Colonic mucosa (tissue), 4 donors: ENCODE measurements around the gene NDUFC2. TPM values are rescaled to one million over a fixed set of nuclear protein-coding genes. Genes with fewer than 3 reads are reported as not detected.

ENCODE experiments used
- DNase-seq: peaks from one replicate; pipeline ENCODE4 v3.0.0-alpha.2; 2020
- H3K27ac ChIP-seq: fragments of 200-600 bp; one replicate; pipeline ENCODE4 v1.8.0; 2021
- H3K27me3 ChIP-seq: fragments of 200-600 bp; one replicate; pipeline ENCODE4 v1.8.0; 2021
- H3K36me3 ChIP-seq: fragments of 200-600 bp; one replicate; pipeline ENCODE4 v1.8.0; 2021
- H3K4me1 ChIP-seq: fragments of 200-600 bp; one replicate; pipeline ENCODE4 v1.8.0; 2021; ENCODE audit warnings: mild to moderate bottlenecking
- H3K4me3 ChIP-seq: fragments of 200-600 bp; one replicate; pipeline ENCODE4 v1.8.0; 2021
- H3K9ac ChIP-seq, 2 donors: one replicate each; pipeline ENCODE4 v1.7.0; 2013; ENCODE audit warnings: control low read depth in 2 of 2, low read depth in 2 of 2, low read length in 2 of 2
- H3K9me3 ChIP-seq: fragments of 200-600 bp; one replicate; pipeline ENCODE4 v1.8.0; 2021
- CTCF ChIP-seq: fragments of 200-600 bp; IDR thresholded peaks from one replicate; pipeline ENCODE4 v1.8.0; 2022; ENCODE audit warnings: antibody characterized with exemption, mild to moderate bottlenecking
- intact Hi-C: fragments of 100-400 bp; cut with DNase I; formaldehyde crosslinking; loops from one replicate; pipeline ENCODE4 v1.14.1; 2022
- total RNA-seq, 2 donors: library from RNA; stranded (reverse); fragmentation: NEBNext Ultra II Directional in 1 of 2; extraction: Animal tissue kit (Norgen Biotek cat#: 25700) in 1 of 2; gene quantifications; one replicate each; pipeline ENCODE4 v1.2.1, GENCODE V29; 2021
- donor health status: healthy.
- donor health status: DM: no; HTN: no; CAD: no.
- donor health status: DM: no; HTN: no; CAD: no.

Gene NDUFC2
- total RNA-seq, 2 donors from 2014 or later = 226 to 288 TPM

GRCh38 chr11:78036313-78036712 is 43.3 kb downstream of the NDUFC2 start:
- no peak overlapping the region for H3K4me3 ChIP-seq
- DNase-seq = no peak
- H3K27me3 ChIP-seq = no peaks in the 10 kb centered on the region
- H3K9ac ChIP-seq = no peak overlapping the region
- H3K9me3 ChIP-seq = no peaks in the 10 kb centered on the region
- H3K4me1 ChIP-seq = peaks cover 15% of the 10 kb centered on the region
- H3K36me3 ChIP-seq = no peaks in the 10 kb centered on the region
- no peak for TF ChIP-seq CTCF
- intact Hi-C loops = no loop called here
- peak overlapping the region; percentile 68 for H3K27ac ChIP-seq

- H3K27me3 ChIP-seq = no peaks in the 10 kb centered on the region
- no peak for DNase-seq
- peaks cover 7% of the 10 kb centered on the region for H3K4me1 ChIP-seq
- H3K9me3 ChIP-seq = no peaks in the 10 kb centered on the region
- intact Hi-C loops = no loop called here
- H3K36me3 ChIP-seq = no peaks in the 10 kb centered on the region
- no peak for TF ChIP-seq CTCF
- H3K4me3 ChIP-seq = no peak overlapping the region
- H3K27ac ChIP-seq = no peak overlapping the region
- no peak overlapping the region for H3K9ac ChIP-seq
Measured at GRCh38 chr11:78034623-78035022, 45.0 kb downstream of the NDUFC2 start.

GRCh38 chr11:78033040-78033439 is 46.6 kb downstream of the NDUFC2 start:
- no peak overlapping the region for H3K4me3 ChIP-seq
- no peaks in the 10 kb centered on the region for H3K9me3 ChIP-seq
- no peak overlapping the region for H3K9ac ChIP-seq
- no peaks in the 10 kb centered on the region for H3K36me3 ChIP-seq
- no peak for DNase-seq
- intact Hi-C loops = no loop called here
- no peaks in the 10 kb centered on the region for H3K4me1 ChIP-seq
- no peak overlapping the region for H3K27ac ChIP-seq
- H3K27me3 ChIP-seq = no peaks in the 10 kb centered on the region
- no peak for TF ChIP-seq CTCF

- no peak overlapping the region for H3K4me3 ChIP-seq
- intact Hi-C loops = no loop called here
- no peak for DNase-seq
- TF ChIP-seq CTCF = no peak
- H3K27ac ChIP-seq = no peak overlapping the region
- no peaks in the 10 kb centered on the region for H3K27me3 ChIP-seq
- no peaks in the 10 kb centered on the region for H3K4me1 ChIP-seq
- no peaks in the 10 kb centered on the region for H3K36me3 ChIP-seq
- no peaks in the 10 kb centered on the region for H3K9me3 ChIP-seq
- no peak overlapping the region for H3K9ac ChIP-seq
Measured at GRCh38 chr11:78032090-78032489, 47.6 kb downstream of the NDUFC2 start.

- Histone ChIP-seq H3K27me3 (no peaks in the 10 kb centered on the region), H3K36me3 (no peaks in the 10 kb centered on the region), H3K4me3 (no peak overlapping the region), H3K9ac (no peak overlapping the region), H3K27ac (no peak overlapping the region), H3K4me1 (no peaks in the 10 kb centered on the region), H3K9me3 (no peaks in the 10 kb centered on the region)
- DNase-seq = no peak
- intact Hi-C loops = no loop called here
- TF ChIP-seq CTCF = no peak
Measured at GRCh38 chr11:78031629-78032028, 48.0 kb downstream of the NDUFC2 start.
